ENCODE measurements around the gene LIN7B. TPM values are rescaled to one million over a fixed set of nuclear protein-coding genes. Genes with fewer than 3 reads are reported as not detected.

LIN7B gene
- total RNA-seq, 4 donors from 2014 or later: 6.5 to 19.8 (median 13.2) TPM

DNA sequence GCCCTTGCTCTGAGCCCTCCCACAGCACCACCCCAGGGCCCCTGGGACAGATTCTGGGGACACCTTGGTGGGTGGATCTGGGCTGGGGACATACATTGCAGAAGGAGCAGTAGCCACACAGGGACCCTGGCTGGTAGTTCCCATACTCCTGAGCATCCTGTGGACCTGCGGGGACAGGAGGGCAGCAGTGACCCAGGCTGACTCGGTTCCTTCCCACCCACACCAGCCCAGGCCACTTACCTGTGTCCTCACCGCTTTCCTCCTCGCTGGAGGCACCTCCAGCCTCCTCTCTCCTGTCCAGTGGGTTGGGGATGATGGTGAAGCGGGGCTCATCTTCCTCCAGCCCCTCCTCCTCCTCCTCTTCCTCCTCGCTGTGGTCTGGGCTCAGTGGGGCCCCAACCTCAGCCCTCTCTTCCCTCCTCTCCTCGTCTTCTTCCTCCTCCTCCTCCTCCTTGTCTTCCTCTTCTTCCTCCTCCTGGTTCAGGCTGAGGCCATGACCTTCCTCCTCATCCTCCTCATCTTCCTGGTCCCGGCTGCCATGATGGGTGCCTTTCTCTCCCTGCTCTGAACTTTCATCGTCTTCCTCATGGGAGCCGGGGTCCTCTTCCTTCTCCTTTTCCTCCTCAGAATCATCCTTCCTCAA is 39.1 kb downstream of the LIN7B start:
- Histone ChIP-seq H3K9me3 (no peaks in the 10 kb centered on the region), H3K27me3 (no peaks in the 10 kb centered on the region), H3K27ac (no peak overlapping the region), H3K4me1 (peaks cover 0 to 46% (median 20%) of the 10 kb centered on the region in 3 donors), H3K36me3 (no peaks in the 10 kb centered on the region), H3K4me3 (no peak overlapping the region)
- ATAC-seq: no peak
- 83 to 95% methylated on average over 3 to 9 of the region's 10 CpGs for WGBS, 2 donors (ENCODE audit: low coverage in 1 of 2)
- TF ChIP-seq, protein P1, sequence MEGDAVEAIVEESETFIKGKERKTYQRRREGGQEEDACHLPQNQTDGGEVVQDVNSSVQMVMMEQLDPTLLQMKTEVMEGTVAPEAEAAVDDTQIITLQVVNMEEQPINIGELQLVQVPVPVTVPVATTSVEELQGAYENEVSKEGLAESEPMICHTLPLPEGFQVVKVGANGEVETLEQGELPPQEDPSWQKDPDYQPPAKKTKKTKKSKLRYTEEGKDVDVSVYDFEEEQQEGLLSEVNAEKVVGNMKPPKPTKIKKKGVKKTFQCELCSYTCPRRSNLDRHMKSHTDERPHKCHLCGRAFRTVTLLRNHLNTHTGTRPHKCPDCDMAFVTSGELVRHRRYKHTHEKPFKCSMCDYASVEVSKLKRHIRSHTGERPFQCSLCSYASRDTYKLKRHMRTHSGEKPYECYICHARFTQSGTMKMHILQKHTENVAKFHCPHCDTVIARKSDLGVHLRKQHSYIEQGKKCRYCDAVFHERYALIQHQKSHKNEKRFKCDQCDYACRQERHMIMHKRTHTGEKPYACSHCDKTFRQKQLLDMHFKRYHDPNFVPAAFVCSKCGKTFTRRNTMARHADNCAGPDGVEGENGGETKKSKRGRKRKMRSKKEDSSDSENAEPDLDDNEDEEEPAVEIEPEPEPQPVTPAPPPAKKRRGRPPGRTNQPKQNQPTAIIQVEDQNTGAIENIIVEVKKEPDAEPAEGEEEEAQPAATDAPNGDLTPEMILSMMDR (IDR thresholded peaks at IDR 0.05): no peak
- TF ChIP-seq POLR2AphosphoS5 (IDR thresholded peaks at IDR 0.05) (no peak), EP300 (IDR thresholded peaks at IDR 0.05) (no peak), POLR2A (IDR thresholded peaks at IDR 0.05) (no peak)

DNA sequence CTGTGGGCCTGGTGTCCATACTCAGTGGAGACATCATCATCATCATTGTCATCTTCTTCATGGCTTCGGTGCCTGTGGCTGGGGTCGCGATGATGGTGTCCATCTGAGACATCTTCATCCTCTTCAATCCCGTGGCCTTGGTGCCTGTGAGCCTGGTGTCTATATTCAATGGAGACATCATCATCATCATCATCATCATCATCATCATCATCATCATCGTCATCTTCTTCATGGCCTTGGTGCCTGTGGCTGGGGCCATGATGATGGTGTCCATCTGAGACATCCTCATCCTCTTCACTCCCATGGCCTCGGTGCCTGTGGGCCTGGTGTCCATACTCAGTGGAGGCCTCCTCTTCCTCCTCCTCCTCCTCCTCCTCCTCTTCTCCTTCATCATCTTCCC is 40.1 kb downstream of the LIN7B start:
- no peaks in the 10 kb centered on the region for H3K27me3 ChIP-seq
- peaks cover 0 to 46% (median 20%) of the 10 kb centered on the region in 3 donors for H3K4me1 ChIP-seq
- H3K36me3 ChIP-seq: no peaks in the 10 kb centered on the region
- H3K9me3 ChIP-seq: no peaks in the 10 kb centered on the region
- no peak for ATAC-seq
- TF ChIP-seq POLR2A (IDR thresholded peaks at IDR 0.05) (no peak), POLR2AphosphoS5 (IDR thresholded peaks at IDR 0.05) (no peak), EP300 (IDR thresholded peaks at IDR 0.05) (no peak)
- TF ChIP-seq, protein P1 (IDR thresholded peaks at IDR 0.05): no peak
- no peak overlapping the region for H3K27ac ChIP-seq
- WGBS, 2 donors (ENCODE audit: low coverage in 1 of 2): 80 to 97% methylated on average over 4 to 6 of the region's 6 CpGs
- H3K4me3 ChIP-seq: no peak overlapping the region

DNA sequence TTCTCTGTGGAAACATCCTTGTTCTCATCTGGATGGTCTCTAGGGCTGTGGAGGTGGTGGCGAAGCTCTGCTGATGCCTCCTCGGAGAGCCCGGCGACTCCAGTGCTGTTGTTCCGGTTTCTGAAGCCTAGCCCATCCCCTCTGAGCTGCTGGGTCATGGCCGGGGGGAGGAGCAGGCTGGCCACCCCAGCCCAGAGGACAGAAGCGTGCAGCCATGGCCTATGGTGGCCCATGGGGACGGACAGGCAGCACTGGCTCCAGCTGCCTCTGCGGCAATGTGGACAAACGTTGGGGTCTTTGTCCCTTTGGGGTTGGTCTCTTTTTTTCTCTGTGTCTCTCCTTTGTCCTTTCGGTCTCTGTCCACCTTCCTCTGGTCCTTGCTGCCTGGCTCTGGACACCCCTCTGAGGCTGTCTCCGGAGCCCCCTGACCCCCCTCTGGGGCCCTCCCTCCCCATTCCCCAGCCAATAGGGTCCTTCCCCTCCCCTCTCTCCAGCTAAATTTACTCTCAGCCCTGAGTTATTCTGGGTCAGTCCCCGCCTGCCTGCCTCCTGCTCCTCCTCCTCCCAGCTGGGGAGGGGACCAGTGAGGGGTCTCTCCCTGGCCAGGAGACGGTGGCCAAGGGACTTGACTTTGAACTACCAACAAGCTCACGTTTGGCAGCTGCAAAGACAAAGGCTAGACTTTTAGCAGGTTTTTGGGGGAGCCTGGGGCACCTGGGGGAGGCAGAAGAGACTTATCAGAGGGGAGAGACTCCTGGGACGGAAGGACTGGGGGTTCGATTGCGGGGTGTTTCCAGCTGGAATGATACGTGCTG is 41.0 kb downstream of the LIN7B start, which contains the start of gene HRC:
HRC (minus strand) TSS at position 392 of the 815 bp plus-strand sequence; CDS start at position 233, 159 bp downstream.
- H3K27me3 ChIP-seq: no peaks in the 10 kb centered on the region
- peaks cover 0 to 49% (median 20%) of the 10 kb centered on the region in 3 donors for H3K4me1 ChIP-seq
- H3K27ac ChIP-seq: peak within 1 kb of the TSS in 3 of 4 donors; percentile 4 to 42 (median 9)
- H3K36me3 ChIP-seq: no peaks in the 10 kb centered on the region
- peak within 1 kb of the TSS in 1 of 2 donors; percentile 3 for H3K4me3 ChIP-seq
- TF ChIP-seq EP300 (IDR thresholded peaks at IDR 0.05) (no peak), POLR2A (IDR thresholded peaks at IDR 0.05) (no peak), POLR2AphosphoS5 (IDR thresholded peaks at IDR 0.05) (no peak)
- TF ChIP-seq, protein P1 (IDR thresholded peaks at IDR 0.05): no peak
- WGBS, 2 donors (ENCODE audit: low coverage in 1 of 2): 36 to 80% methylated on average over 3 to 7 of the region's 19 CpGs
- no peaks in the 10 kb centered on the region for H3K9me3 ChIP-seq
- ATAC-seq: no peak

- Histone ChIP-seq H3K27me3 (no peaks in the 10 kb centered on the region), H3K4me3 (peak overlapping the region in 1 of 2 donors; percentile 3), H3K4me1 (peaks cover 0 to 51% (median 16%) of the 10 kb centered on the region in 3 donors), H3K27ac (peak overlapping the region in 3 of 4 donors; percentile 4 to 42 (median 9)), H3K36me3 (no peaks in the 10 kb centered on the region), H3K9me3 (no peaks in the 10 kb centered on the region)
- ATAC-seq: no peak
- WGBS, 2 donors (ENCODE audit: low coverage in 1 of 2): 50 to 56% methylated on average over 1 to 4 of the region's 4 CpGs
- no peak for TF ChIP-seq POLR2A (IDR thresholded peaks at IDR 0.05)
- TF ChIP-seq, protein P1 (IDR thresholded peaks at IDR 0.05): no peak
- no peak for TF ChIP-seq EP300 (IDR thresholded peaks at IDR 0.05)
- TF ChIP-seq POLR2AphosphoS5 (IDR thresholded peaks at IDR 0.05): no peak
Observed at GRCh38 chr19:49155820-49156346, 41.7 kb downstream of the LIN7B start.

All from gastroesophageal sphincter (tissue), 4 donors.